Smooth muscle cell of the coronary artery (primary cell): ENCODE data around the gene ADAM11. TPM values are rescaled to one million over a fixed set of nuclear protein-coding genes. Genes with fewer than 3 reads are reported as not detected.

Source experiments
- total RNA-seq: library from RNA; depleted of rRNA; stranded (reverse); fragments of >200 nt; gene quantifications from 2 replicates; pipeline ENCODE4 v1.2.3, GENCODE V29; 2014; ENCODE audit warnings: low replicate concordance

Gene ADAM11
- total RNA-seq: 0.23 and 1.4 TPM in 2 replicates

GRCh38 chr17:44758414-44759085 lies at the start of gene ADAM11:
TSS of gene ADAM11 (plus strand) at chr17:44758988. CDS start at chr17:44759200, 212 bp downstream.

GRCh38 chr17:44829523-44830358 lies 71.0 kb downstream of the ADAM11 start, which contains the start of gene GJC1:
TSS of gene GJC1 (minus strand) at chr17:44830287. CDS start at chr17:44805817, 24,470 bp downstream.

Other genes with a start within 250 kb of the ADAM11 start
- gene FZD2, start 201.5 kb upstream of the ADAM11 start, total RNA-seq: 12.8 and 15.1 TPM in 2 replicates
- 0.08 TPM in 1 of 2 replicates, not detected in the other for gene MEIOC, start 102.5 kb upstream of the ADAM11 start, total RNA-seq
- 26.2 and 32.4 TPM in 2 replicates for gene CCDC43, start 69.2 kb upstream of the ADAM11 start, total RNA-seq
- 1.5 and 2.3 TPM in 2 replicates for gene DBF4B, start 50.3 kb upstream of the ADAM11 start, total RNA-seq
- gene GJC1, start 71.3 kb downstream of the ADAM11 start, total RNA-seq: 9.5 and 11.6 TPM in 2 replicates
- not detected in 2 replicates for gene HIGD1B, start 88.9 kb downstream of the ADAM11 start, total RNA-seq
- gene EFTUD2, start 140.5 kb downstream of the ADAM11 start, total RNA-seq: 113 and 140 TPM in 2 replicates
- 1.1 TPM in 1 of 2 replicates, not detected in the other for gene GFAP, start 156.5 kb downstream of the ADAM11 start, total RNA-seq
- gene KIF18B, start 188.8 kb downstream of the ADAM11 start, total RNA-seq: 0.68 TPM in 1 of 2 replicates, not detected in the other
- 0.08 and 0.23 TPM in 2 replicates for gene C1QL1, start 209.3 kb downstream of the ADAM11 start, total RNA-seq